Smooth muscle cell (in vitro differentiated cells): Measurements from ENCODE around the gene HORMAD2. TPM values are rescaled to one million over a fixed set of nuclear protein-coding genes. Genes with fewer than 3 reads are reported as not detected.
A peak's percentile ranks its signal among the peaks of the same experiment; 100 is the strongest.

ENCODE experiments used
- DNase-seq: peaks from one replicate; lab custom pipeline; 2025; ENCODE audit not compliant: unreplicated experiment; lab: John Stamatoyannopoulos, UW
- H2AFZ ChIP-seq: fragments of 200-600 bp; sonication (generic); 2 replicates; pipeline ENCODE4 v1.6.0; 2016; ENCODE audit warnings: antibody characterized with exemption, low read depth, mild to moderate bottlenecking
- H3F3A ChIP-seq: fragments of 200-600 bp; sonication (generic); 2 replicates; pipeline ENCODE4 v1.6.0; 2017; ENCODE audit warnings: antibody characterized with exemption, low read depth
- H3K27ac ChIP-seq: fragments of 200-600 bp; sonication (generic); 2 replicates; pipeline ENCODE4 v1.5.1; 2016; ENCODE audit warnings: low read depth, mild to moderate bottlenecking
- H3K27me3 ChIP-seq: fragments of 200-600 bp; sonication (generic); 2 replicates; pipeline ENCODE4 v1.6.1; 2016; ENCODE audit warnings: low read depth, mild to moderate bottlenecking
- H3K36me3 ChIP-seq: fragments of 200-600 bp; sonication (generic); 2 replicates; pipeline ENCODE4 v1.5.1; 2016; ENCODE audit warnings: low read depth
- H3K4me1 ChIP-seq: fragments of 200-600 bp; sonication (generic); 2 replicates; pipeline ENCODE4 v1.5.1; 2016; ENCODE audit warnings: low read depth
- H3K4me2 ChIP-seq: fragments of 200-600 bp; sonication (generic); 2 replicates; pipeline ENCODE4 v1.6.0; 2016; ENCODE audit warnings: mild to moderate bottlenecking
- H3K4me3 ChIP-seq: fragments of 200-600 bp; sonication (generic); 2 replicates; pipeline ENCODE4 v1.5.1; 2016; ENCODE audit warnings: mild to moderate bottlenecking
- H3K79me2 ChIP-seq: fragments of 200-600 bp; sonication (generic); 2 replicates; pipeline ENCODE4 v1.6.0; 2016; ENCODE audit warnings: low read depth, mild to moderate bottlenecking
- H3K9ac ChIP-seq: fragments of 200-600 bp; sonication (generic); 2 replicates; pipeline ENCODE4 v1.6.0; 2016; ENCODE audit warnings: low read depth
- H3K9me3 ChIP-seq: fragments of 200-600 bp; sonication (generic); replicated peaks from 2 replicates; pipeline ENCODE4 v1.5.1; 2016; ENCODE audit warnings: low read depth
- H4K20me1 ChIP-seq: fragments of 200-600 bp; sonication (generic); 2 replicates; pipeline ENCODE4 v1.6.0; 2016; ENCODE audit warnings: low read depth
- CTCF ChIP-seq: fragments of 200-600 bp; sonication (generic); IDR thresholded peaks from 2 replicates; pipeline ENCODE4 v1.5.1; 2017; ENCODE audit warnings: borderline replicate concordance, mild to moderate bottlenecking, antibody characterized with exemption; ENCODE audit not compliant: insufficient read depth, poor library complexity, severe bottlenecking
- WGBS: methylation state at CpG from one replicate; pipeline ENCODE4 v1.1.7; 2016; ENCODE audit warnings: low lambda C conversion rate; 5-methylcytosine and 5-hydroxymethylcytosine counted together
- polyA plus RNA-seq: library from polyadenylated mRNA; unstranded; fragments of >200 nt; fragmentation: Nextera tagmentation; extraction: Ambion mirVana; gene quantifications from 2 replicates; pipeline ENCODE4 v1.2.1, GENCODE V29; 2016
- total RNA-seq: library from RNA; depleted of rRNA; stranded (reverse); fragments of >200 nt; gene quantifications from 2 replicates; pipeline ENCODE4 v1.2.3, GENCODE V29; 2014

HORMAD2 gene
- total and polyA plus RNA-seq, 2 experiments from 2014 or later: 1.4 TPM; not detected in 1

- DNase-seq: no peak
- Histone ChIP-seq H3K9me3 (no peaks in the 10 kb centered on the region), H2AFZ (no peak overlapping the region)
Observed at GRCh38 chr22:30193031-30193775, 112.9 kb downstream of the HORMAD2 start.

GRCh38 chr22:30195245-30196140 is 115.2 kb downstream of the HORMAD2 start:
- H3F3A ChIP-seq: peaks cover 22% of the 10 kb centered on the region
- TF ChIP-seq CTCF: no peak
- H3K27me3 ChIP-seq: no peaks in the 10 kb centered on the region
- H3K27ac ChIP-seq: peak overlapping the region; percentile 97
- H3K79me2 ChIP-seq: no peaks in the 10 kb centered on the region
- 7% methylated on average over 5 of the region's 5 CpGs for WGBS
- H4K20me1 ChIP-seq: no peaks in the 10 kb centered on the region
- no peak for DNase-seq
- no peaks in the 10 kb centered on the region for H3K36me3 ChIP-seq
- no peak overlapping the region for H3K4me3 ChIP-seq
- no peak overlapping the region for H2AFZ ChIP-seq
- H3K4me1 ChIP-seq: peaks cover 16% of the 10 kb centered on the region
- H3K9ac ChIP-seq: peak overlapping the region; percentile 84
- H3K4me2 ChIP-seq: peak overlapping the region; percentile 60
- no peaks in the 10 kb centered on the region for H3K9me3 ChIP-seq

More at GRCh38 chr22:30193031-30193775, 112.9 kb downstream of the HORMAD2 start:
- no peak for TF ChIP-seq CTCF
- Histone ChIP-seq H3K9ac (no peak overlapping the region), H3F3A (peaks cover 22% of the 10 kb centered on the region), H3K4me2 (no peak overlapping the region), H3K4me3 (no peak overlapping the region), H3K27ac (peak overlapping the region; percentile 97), H4K20me1 (no peaks in the 10 kb centered on the region), H3K4me1 (peaks cover 16% of the 10 kb centered on the region), H3K79me2 (no peaks in the 10 kb centered on the region), H3K36me3 (no peaks in the 10 kb centered on the region), H3K27me3 (no peaks in the 10 kb centered on the region)
- 87% methylated on average over 3 of the region's 3 CpGs for WGBS

- no peaks in the 10 kb centered on the region for H3K79me2 ChIP-seq
- peaks cover 22% of the 10 kb centered on the region for H3F3A ChIP-seq
- peaks cover 16% of the 10 kb centered on the region for H3K4me1 ChIP-seq
- H3K9ac ChIP-seq: peak overlapping the region; percentile 93
- H3K27me3 ChIP-seq: no peaks in the 10 kb centered on the region
- H3K9me3 ChIP-seq: no peaks in the 10 kb centered on the region
- DNase-seq: peak; percentile 54
- no peaks in the 10 kb centered on the region for H3K36me3 ChIP-seq
- 1% methylated on average over 11 of the region's 11 CpGs for WGBS
- no peak overlapping the region for H2AFZ ChIP-seq
- no peak for TF ChIP-seq CTCF
- no peak overlapping the region for H3K4me3 ChIP-seq
- H4K20me1 ChIP-seq: no peaks in the 10 kb centered on the region
- peak overlapping the region; percentile 97 for H3K27ac ChIP-seq
- peak overlapping the region; percentile 75 for H3K4me2 ChIP-seq
Observed at GRCh38 chr22:30196141-30196879, 116.0 kb downstream of the HORMAD2 start.
